ENCODE data around the gene KLK12. TPM values are rescaled to one million over a fixed set of nuclear protein-coding genes. Genes with fewer than 3 reads are reported as not detected.

Gene KLK12
- total RNA-seq, 4 donors from 2014 or later = not detected

GRCh38 chr19:51001515-51001914 lies 33.3 kb downstream of the KLK12 start, which contains the start of gene KLK8:
KLK8 (minus strand) TSS chr19:51001604; CDS start chr19:51001167, 437 bp downstream.
- TF ChIP-seq POLR2A (IDR thresholded peaks at IDR 0.05) (no peak), CTCF (IDR thresholded peaks at IDR 0.05) (no peak)
- Histone ChIP-seq H3K36me3 (no peaks in the 10 kb centered on the region), H3K4me3 (replicated peaks in 1 of 3) (no peak within 1 kb of the TSS), H3K27ac (no peak within 1 kb of the TSS), H3K27me3 (peaks cover 10% of the 10 kb centered on the region), H3K4me1 (no peaks in the 10 kb centered on the region), H3K9me3 (no peaks in the 10 kb centered on the region)
- intact Hi-C loops (cut with DNase I) = no loop called here
- DNase-seq = no peak
- 20 to 33% methylated on average over 4 to 7 of the region's 7 CpGs for WGBS, 2 donors

- WGBS, 2 donors = 29 to 42% methylated on average over 9 to 16 of the region's 16 CpGs
Observed at GRCh38 chr19:51000981-51001380, 33.8 kb downstream of the KLK12 start.

GRCh38 chr19:51000426-51000825 lies 34.4 kb downstream of the KLK12 start:
- TF ChIP-seq CTCF (IDR thresholded peaks at IDR 0.05) = no peak
- TF ChIP-seq POLR2A (IDR thresholded peaks at IDR 0.05) = no peak
- intact Hi-C loops (cut with DNase I) = no loop called here
- Histone ChIP-seq H3K27me3 (peaks cover 10% of the 10 kb centered on the region), H3K4me3 (replicated peaks in 1 of 3) (no peak overlapping the region), H3K9me3 (no peaks in the 10 kb centered on the region), H3K27ac (no peak overlapping the region), H3K4me1 (no peaks in the 10 kb centered on the region), H3K36me3 (no peaks in the 10 kb centered on the region)
- 95 to 96% methylated on average over 9 of the region's 10 CpGs for WGBS, 2 donors
- DNase-seq = no peak

More at GRCh38 chr19:51000981-51001380, 33.8 kb downstream of the KLK12 start:
- intact Hi-C loops (cut with DNase I) = no loop called here
- no peaks in the 10 kb centered on the region for H3K4me1 ChIP-seq
- H3K36me3 ChIP-seq = no peaks in the 10 kb centered on the region
- H3K9me3 ChIP-seq = no peaks in the 10 kb centered on the region
- TF ChIP-seq POLR2A (IDR thresholded peaks at IDR 0.05) = no peak
- TF ChIP-seq CTCF (IDR thresholded peaks at IDR 0.05) = no peak
- no peak overlapping the region for H3K27ac ChIP-seq
- H3K4me3 ChIP-seq (replicated peaks in 1 of 3) = no peak overlapping the region
- H3K27me3 ChIP-seq = peaks cover 10% of the 10 kb centered on the region
- DNase-seq = no peak

- H3K27me3 ChIP-seq = peaks cover 10% of the 10 kb centered on the region
- no peak overlapping the region for H3K4me3 ChIP-seq (replicated peaks in 1 of 3)
- 58 to 67% methylated on average over 4 of the region's 4 CpGs for WGBS, 2 donors
- DNase-seq = no peak
- H3K36me3 ChIP-seq = no peaks in the 10 kb centered on the region
- no peaks in the 10 kb centered on the region for H3K4me1 ChIP-seq
- no peak overlapping the region for H3K27ac ChIP-seq
- TF ChIP-seq POLR2A (IDR thresholded peaks at IDR 0.05) = no peak
- no peak for TF ChIP-seq CTCF (IDR thresholded peaks at IDR 0.05)
- no peaks in the 10 kb centered on the region for H3K9me3 ChIP-seq
- intact Hi-C loops (cut with DNase I) = no loop called here
Observed at GRCh38 chr19:50998686-50999085, 36.1 kb downstream of the KLK12 start.

GRCh38 chr19:50998061-50998460 lies 36.7 kb downstream of the KLK12 start:
- no peaks in the 10 kb centered on the region for H3K4me1 ChIP-seq
- TF ChIP-seq CTCF (IDR thresholded peaks at IDR 0.05) (no peak), POLR2A (IDR thresholded peaks at IDR 0.05) (no peak)
- 71 to 77% methylated on average over 5 of the region's 5 CpGs for WGBS, 2 donors
- H3K27me3 ChIP-seq = peaks cover 10% of the 10 kb centered on the region
- no peaks in the 10 kb centered on the region for H3K36me3 ChIP-seq
- H3K27ac ChIP-seq = no peak overlapping the region
- DNase-seq = no peak
- H3K4me3 ChIP-seq (replicated peaks in 1 of 3) = no peak overlapping the region
- H3K9me3 ChIP-seq = no peaks in the 10 kb centered on the region
- intact Hi-C loops (cut with DNase I) = no loop called here
